HepG2 (cell line): ENCODE results near the gene SLC35D2.

Source experiments
- SP140L ChIP-seq: sonication (generic); formaldehyde crosslinking; IDR thresholded peaks from 2 replicates; pipeline ENCODE4 v1.4.0; 2020; ENCODE audit warnings: missing genetic modification reagents, borderline replicate concordance
- ZFYVE20 ChIP-seq: sonication (generic); formaldehyde crosslinking; IDR thresholded peaks from 2 replicates; pipeline ENCODE4 v1.8.0; 2023; ENCODE audit warnings: low read depth, mild to moderate bottlenecking, moderate library complexity, missing genetic modification reagents, borderline replicate concordance

DNA sequence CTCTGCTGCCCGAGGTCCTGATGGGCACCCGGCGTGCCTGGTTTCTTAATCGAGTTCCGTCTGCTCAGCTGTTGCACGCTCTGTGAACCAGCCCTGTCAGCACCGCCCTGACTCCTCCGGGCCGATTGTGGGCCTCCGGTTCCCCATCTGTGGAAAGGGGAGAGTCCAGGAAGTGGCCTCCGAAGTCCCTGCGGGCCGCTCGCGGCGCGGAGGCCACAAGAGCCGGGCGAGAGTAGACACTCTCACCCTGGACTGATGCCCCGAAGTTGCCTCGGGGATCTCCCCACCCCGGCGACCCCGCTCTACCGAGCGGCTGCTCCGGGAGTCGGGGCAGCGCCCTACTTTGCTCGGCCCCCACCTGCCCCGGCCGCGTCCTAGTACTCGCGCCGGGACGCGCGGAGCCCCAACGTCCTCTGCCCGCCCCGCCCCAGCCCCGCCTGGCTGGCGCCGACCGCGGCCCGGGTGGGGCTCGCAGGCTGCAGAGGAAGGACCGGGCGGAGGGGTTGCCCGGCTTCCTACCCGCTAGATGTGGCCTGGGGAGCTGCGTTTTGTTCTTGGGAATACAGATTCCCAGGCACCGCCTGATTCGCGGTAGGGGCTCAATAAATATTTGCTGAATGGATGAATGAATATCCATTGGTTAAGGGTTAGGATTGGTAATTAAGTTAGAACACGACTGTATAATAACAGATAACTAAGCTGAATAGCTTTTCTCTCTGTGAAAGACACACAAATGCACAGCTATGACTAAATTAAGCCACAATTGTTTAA is 35.6 kb upstream of the SLC35D2 start:
- no peak for TF ChIP-seq ZFYVE20 (CRISPR knock-in tag)
- TF ChIP-seq SP140L (CRISPR knock-in tag): no peak; the same call in 1 of the 2 replicates
